SK-N-SH (cell line): ENCODE data around the gene LAMA1.

ENCODE experiments used
- CTCF ChIP-seq: fragments of 200-600 bp; sonication (generic); IDR thresholded peaks from 2 replicates; pipeline ENCODE4 v1.6.1; 2017; ENCODE audit warnings: antibody characterized with exemption, mild to moderate bottlenecking, moderate library complexity
- GABPA ChIP-seq: IDR thresholded peaks from 2 replicates; pipeline ENCODE4 v1.4.0; 2012; ENCODE audit warnings: low read depth, mild to moderate bottlenecking
- ZBTB33 ChIP-seq: IDR thresholded peaks from 2 replicates; pipeline ENCODE4 v1.4.0; 2012; ENCODE audit warnings: low read depth, borderline replicate concordance

GRCh38 chr18:6901286-6901926 lies 216.2 kb downstream of the LAMA1 start:
- TF ChIP-seq CTCF: no peak
- TF ChIP-seq GABPA: no peak
- TF ChIP-seq ZBTB33: no peak
